Common myeloid progenitor, CD34-positive (primary cell): ENCODE data around the gene MYH7.
"Not testable (repeated sequence)": the region's sequence is repeated elsewhere in the genome, so short reads cannot be mapped to it uniquely, and the experiment has no call there.

Experiments used
- CTCF ChIA-PET: fragments of 350-600 bp; sonication (Branson Sonifier 250); formaldehyde crosslinking; loops from one replicate; lab custom pipeline; 2021; ENCODE audit warnings: antibody characterized with exemption; lab: Charles Lee
- POLR2A ChIA-PET: fragments of 350-600 bp; sonication (Branson Sonifier 250); formaldehyde crosslinking; loops from one replicate; lab custom pipeline; 2021; ENCODE audit warnings: antibody characterized with exemption; lab: Charles Lee
- DNase-seq, 3 donors: peaks; one replicate each; pipeline versions ENCODE4 v3.0.0 to v3.0.0-alpha.2; 2013
- H3K27ac ChIP-seq, 2 experiments: 1 replicate in 1 of 2; 2 replicates in 1 of 2; pipeline ENCODE4 v1.7.0; 2013; ENCODE audit warnings: inconsistent platforms in 2 of 2, low read length in 2 of 2, mild to moderate bottlenecking in 2 of 2, low read depth in 1 of 2, moderate library complexity in 1 of 2; ENCODE audit not compliant: severe bottlenecking in 2 of 2, insufficient read depth in 1 of 2, poor library complexity in 1 of 2
- H3K27me3 ChIP-seq, 5 experiments: replicated peaks in 2 of 5; 1 replicate in 3 of 5; 2 replicates in 2 of 5; pipeline versions ENCODE4 v1.6.1 to v1.7.0; 2013; ENCODE audit warnings: low read length in 4 of 5, mild to moderate bottlenecking in 2 of 5, moderate library complexity in 2 of 5, inconsistent platforms in 1 of 5; ENCODE audit not compliant: insufficient read depth in 5 of 5, control insufficient read depth in 4 of 5
- H3K36me3 ChIP-seq, 4 experiments: 1 replicate in 2 of 4; 2 replicates in 2 of 4; pipeline versions ENCODE4 v1.6.1 to v1.7.0; 2013; ENCODE audit warnings: low read length in 3 of 4, control low read depth in 1 of 4, mild to moderate bottlenecking in 1 of 4; ENCODE audit not compliant: control insufficient read depth in 4 of 4, insufficient read depth in 4 of 4
- H3K4me1 ChIP-seq, 4 experiments: 1 replicate in 3 of 4; 2 replicates in 1 of 4; pipeline versions ENCODE4 v1.6.1 to v1.7.1; 2013; ENCODE audit warnings: low read length in 3 of 4, mild to moderate bottlenecking in 3 of 4, control low read depth in 1 of 4, inconsistent platforms in 1 of 4, moderate library complexity in 1 of 4; ENCODE audit not compliant: control insufficient read depth in 4 of 4, insufficient read depth in 4 of 4; ENCODE audit errors: control extremely low read depth in 1 of 4
- H3K4me3 ChIP-seq, 7 experiments: 1 replicate in 4 of 7; 2 replicates in 3 of 7; pipeline versions ENCODE4 v1.5.1 to v1.7.0; 2013; ENCODE audit warnings: mild to moderate bottlenecking in 7 of 7, low read length in 6 of 7, moderate library complexity in 6 of 7, inconsistent platforms in 2 of 7, low read depth in 2 of 7, control low read depth in 1 of 7; ENCODE audit not compliant: insufficient read depth in 4 of 7, control insufficient read depth in 1 of 7; ENCODE audit errors: extremely low read depth in 1 of 7
- H3K9me3 ChIP-seq, 5 experiments: 1 replicate in 4 of 5; 2 replicates in 1 of 5; pipeline versions ENCODE4 v1.6.1 to v1.7.1; 2013; ENCODE audit warnings: low read length in 4 of 5, mild to moderate bottlenecking in 2 of 5, inconsistent platforms in 1 of 5, low read depth in 1 of 5, moderate library complexity in 1 of 5; ENCODE audit not compliant: control insufficient read depth in 4 of 5, insufficient read depth in 2 of 5; ENCODE audit errors: control extremely low read depth in 1 of 5
- WGBS: methylation state at CpG from one replicate; pipeline ENCODE4 v1.1.5; 2013; ENCODE audit not compliant: insufficient coverage; 5-methylcytosine and 5-hydroxymethylcytosine counted together

Gene MYH7

DNA sequence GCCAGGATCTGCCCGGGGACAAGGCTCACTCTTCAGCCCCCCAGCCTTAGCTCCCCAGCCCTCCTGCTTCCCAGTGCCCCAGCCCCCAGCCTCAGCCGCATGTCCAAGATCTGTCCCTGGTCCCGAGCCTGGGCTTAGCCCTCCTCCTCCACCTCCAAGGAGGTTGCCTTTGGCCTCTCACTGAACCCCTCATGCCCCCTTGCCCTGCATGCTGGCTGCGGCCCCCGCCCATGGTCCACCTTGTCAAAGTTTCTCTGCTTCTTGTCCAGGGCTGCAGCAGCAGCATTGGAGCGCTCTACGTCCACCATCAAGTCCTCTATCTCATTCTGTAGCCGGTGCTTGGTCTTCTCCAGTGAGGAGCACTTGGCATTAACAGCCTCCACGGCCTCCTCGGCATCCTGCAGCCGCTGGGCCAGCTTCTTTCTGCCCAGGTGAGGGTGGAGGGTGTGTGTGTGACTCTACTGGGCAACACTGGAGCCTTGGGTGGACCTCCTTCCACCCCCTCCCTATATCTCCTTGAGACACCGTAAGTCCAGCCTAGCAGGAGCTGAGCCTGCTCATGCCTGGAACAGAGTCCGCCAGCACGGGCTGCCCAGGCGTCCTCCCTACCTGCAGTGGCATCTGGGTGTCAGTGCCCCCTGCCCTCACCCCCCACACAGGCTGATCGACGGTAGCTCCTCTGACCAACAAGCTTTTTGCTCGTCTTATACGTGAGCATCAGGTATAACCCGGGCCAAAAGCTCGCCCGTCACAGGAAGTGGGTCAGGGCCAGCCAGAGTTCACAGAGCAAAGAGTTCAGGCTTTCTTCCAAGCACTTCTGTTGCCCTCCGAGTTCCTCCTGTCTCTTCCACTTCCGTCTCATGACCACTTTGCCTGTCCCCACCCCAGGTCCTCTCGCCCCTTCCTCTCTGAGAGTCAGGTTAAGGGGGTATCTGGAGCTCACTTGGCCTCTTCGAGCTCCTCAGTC lies 47.3 kb downstream of the MYH7 start:
- CTCF ChIA-PET, result interaction anchor here (0.6 to 1.5 kb wide), 4 partner anchors 8 to 670 kb away, joined by 3 to 7 read pairs (median 4); partner anchors contain the start of gene CMTM5
- Histone ChIP-seq H3K4me3 (no peak overlapping the region), H3K36me3 (no peaks in the 10 kb centered on the region), H3K27me3 (peaks cover 0 to 7% (median 0%) of the 10 kb centered on the region in 5 experiments), H3K9me3 (no peaks in the 10 kb centered on the region), H3K27ac (no peak overlapping the region), H3K4me1 (peaks cover 0 to 3% (median 1%) of the 10 kb centered on the region in 4 experiments)
- POLR2A ChIA-PET, result no interaction called here
- WGBS, result 88% methylated on average over 17 of the region's 26 CpGs
- DNase-seq, result no peak

DNA sequence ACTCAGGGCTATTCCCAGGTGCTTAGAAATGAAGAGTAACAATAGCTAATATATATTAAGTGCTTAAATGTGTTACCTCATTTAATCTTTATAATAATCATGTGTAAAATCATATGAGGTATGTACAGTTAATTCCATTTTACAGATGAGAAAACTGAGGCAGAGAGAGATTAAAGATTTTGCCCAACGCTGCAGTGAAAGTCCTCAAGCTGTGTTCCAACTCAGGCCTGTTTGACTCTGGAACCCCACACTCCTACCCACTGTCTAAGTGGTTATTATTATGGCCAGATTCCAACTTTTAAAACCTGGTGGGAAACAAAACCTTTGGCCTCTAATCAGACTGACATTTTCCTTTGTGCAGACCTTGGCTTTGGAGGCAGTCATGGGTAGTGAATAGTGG lies 48.5 kb downstream of the MYH7 start:
- POLR2A ChIA-PET, result no interaction called here
- Histone ChIP-seq H3K4me1 (peaks cover 0 to 11% (median 6%) of the 10 kb centered on the region in 4 experiments), H3K27ac (no peak overlapping the region), H3K27me3 (peaks cover 0 to 3% (median 0%) of the 10 kb centered on the region in 5 experiments), H3K36me3 (no peaks in the 10 kb centered on the region), H3K4me3 (no peak overlapping the region), H3K9me3 (no peaks in the 10 kb centered on the region)
- WGBS, result no CpG with 5 or more reads among the region's 1 CpG
- no peak for DNase-seq
- CTCF ChIA-PET, result interaction anchor here (0.5 to 1.0 kb wide), 2 partner anchors 10 to 109 kb away, joined by 3 read pairs; no protein-coding TSS in a partner anchor

DNA sequence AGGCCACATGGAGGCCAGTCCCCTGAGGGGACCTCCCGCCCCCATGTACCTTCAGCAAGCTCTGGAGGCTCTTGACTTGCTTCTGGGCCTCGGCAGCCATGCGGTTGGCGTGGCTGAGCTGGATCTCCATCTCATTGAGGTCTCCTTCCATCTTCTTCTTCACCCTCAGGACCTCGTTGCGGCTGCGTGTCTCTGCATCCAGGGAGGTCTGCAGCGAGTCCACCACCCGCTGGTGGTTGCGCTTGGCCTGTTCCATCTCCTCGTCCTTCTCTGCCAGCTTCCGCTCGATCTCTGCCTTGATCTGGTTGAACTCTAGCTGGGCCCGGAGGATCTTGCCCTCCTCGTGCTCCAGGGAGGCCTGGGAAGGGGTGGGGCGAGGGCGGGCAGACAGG lies 49.2 kb downstream of the MYH7 start:
- WGBS, result 76% methylated on average over 3 of the region's 17 CpGs
- DNase-seq, H3K27ac ChIP-seq, H3K4me3 ChIP-seq, H3K27me3 ChIP-seq, H3K9me3 ChIP-seq, H3K36me3 ChIP-seq, POLR2A ChIA-PET: not testable (repeated sequence)
- CTCF ChIA-PET, result interaction anchor here (1.0 to 1.3 kb wide), 2 partner anchors 18 to 24 kb away, joined by 3 read pairs; no protein-coding TSS in a partner anchor
- peaks cover 0 to 12% (median 6%) of the 10 kb centered on the region in 4 experiments for H3K4me1 ChIP-seq

- 100% methylated on average over 13 of the region's 18 CpGs for WGBS
- Histone ChIP-seq H3K9me3 (no peaks in the 10 kb centered on the region), H3K27ac (no peak overlapping the region), H3K36me3 (no peaks in the 10 kb centered on the region), H3K4me1 (peaks cover 0 to 12% (median 6%) of the 10 kb centered on the region in 4 experiments), H3K4me3 (no peak overlapping the region), H3K27me3 (peaks cover 0 to 3% (median 0%) of the 10 kb centered on the region in 5 experiments)
- no peak for DNase-seq
- ChIA-PET CTCF (interaction anchor here (0.5 to 1.3 kb wide), 6 partner anchors 9 to 88 kb away, joined by 3 to 4 read pairs (median 3); no protein-coding TSS in a partner anchor), POLR2A (no interaction called here)
Measured at GRCh38 chr14:23385642-23386265, 49.7 kb downstream of the MYH7 start.

GRCh38 chr14:23385244-23385641 lies 50.2 kb downstream of the MYH7 start:
- H3K36me3 ChIP-seq, result no peaks in the 10 kb centered on the region
- ChIA-PET CTCF (interaction anchor here (0.5 to 1.3 kb wide), 7 partner anchors 9 to 115 kb away, joined by 3 to 4 read pairs (median 3); no protein-coding TSS in a partner anchor), POLR2A (no interaction called here)
- peaks cover 0 to 3% (median 0%) of the 10 kb centered on the region in 5 experiments for H3K27me3 ChIP-seq
- no peak for DNase-seq
- H3K4me1 ChIP-seq, result peaks cover 0 to 12% (median 6%) of the 10 kb centered on the region in 4 experiments
- H3K9me3 ChIP-seq, result no peaks in the 10 kb centered on the region
- H3K4me3 ChIP-seq, result no peak overlapping the region
- WGBS, result 100% methylated on average over 2 of the region's 2 CpGs
- H3K27ac ChIP-seq, result no peak overlapping the region

GRCh38 chr14:23384364-23385080 lies 50.9 kb downstream of the MYH7 start:
- no peaks in the 10 kb centered on the region for H3K36me3 ChIP-seq
- DNase-seq, result no peak
- CTCF ChIA-PET, result interaction anchor here (0.6 to 9.0 kb wide), 6 partner anchors 9 to 115 kb away, joined by 3 to 108 read pairs (median 4); no protein-coding TSS in a partner anchor
- peaks cover 0 to 3% (median 0%) of the 10 kb centered on the region in 5 experiments for H3K27me3 ChIP-seq
- no peak overlapping the region for H3K4me3 ChIP-seq
- no peaks in the 10 kb centered on the region for H3K9me3 ChIP-seq
- peaks cover 0 to 14% (median 6%) of the 10 kb centered on the region in 4 experiments for H3K4me1 ChIP-seq
- WGBS, result 98% methylated on average over 20 of the region's 29 CpGs
- POLR2A ChIA-PET, result no interaction called here
- no peak overlapping the region for H3K27ac ChIP-seq
